ENCODE results near the gene THTPA.

Gene THTPA

DNA sequence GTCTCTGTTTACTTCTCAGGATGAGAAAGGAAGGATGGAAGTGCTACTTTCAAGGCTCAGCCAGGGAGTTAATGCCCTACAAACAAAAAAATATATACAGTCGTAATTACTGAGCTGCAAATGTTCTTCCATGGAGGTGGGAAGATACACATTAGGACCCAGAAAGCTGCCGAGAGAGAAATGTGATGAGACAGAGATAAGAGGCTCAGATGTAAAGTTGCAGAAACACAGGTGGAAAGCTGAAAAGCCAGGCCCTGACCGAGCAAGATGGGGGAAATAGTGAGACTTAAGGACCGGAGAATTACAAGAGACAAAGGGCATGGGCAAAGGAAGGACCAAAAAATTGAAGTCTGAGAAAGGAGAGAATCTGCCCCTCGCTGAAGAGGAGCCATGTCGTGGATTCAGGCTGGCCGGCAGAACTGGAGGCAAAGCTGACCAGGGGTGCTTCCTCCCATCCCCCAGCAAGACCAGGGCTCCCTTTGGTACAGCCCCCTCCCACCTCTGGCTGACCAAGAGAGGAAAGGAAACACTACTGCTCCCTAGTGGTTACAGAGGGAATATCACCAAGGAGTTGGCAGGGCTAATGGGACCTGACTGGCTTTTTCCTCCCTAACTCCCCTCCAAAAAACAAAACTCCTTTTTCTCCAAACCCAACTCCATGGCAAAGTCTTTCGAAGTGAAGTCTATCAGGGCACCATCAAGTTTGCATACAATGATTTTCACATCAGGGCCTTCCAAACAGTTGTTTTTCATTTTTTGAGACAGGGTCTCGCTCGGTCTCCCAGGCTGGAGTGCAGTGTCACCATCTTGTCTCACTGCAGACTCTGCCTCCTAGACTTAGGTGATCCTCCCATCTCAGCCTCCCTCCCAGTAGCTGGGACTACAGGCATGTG is 16.6 kb upstream of the THTPA start:
- TF ChIP-seq RAD21 (IDR thresholded peaks at IDR 0.05; ENCODE audit: low read depth) (peak; percentile 58), TCF12 (IDR thresholded peaks at IDR 0.05; ENCODE audit: low read depth) (no peak), CREB1 (IDR thresholded peaks at IDR 0.05; ENCODE audit: low read depth) (no peak), ZBTB7A (IDR thresholded peaks at IDR 0.05; ENCODE audit: low read depth) (peak; percentile 76)

DNA sequence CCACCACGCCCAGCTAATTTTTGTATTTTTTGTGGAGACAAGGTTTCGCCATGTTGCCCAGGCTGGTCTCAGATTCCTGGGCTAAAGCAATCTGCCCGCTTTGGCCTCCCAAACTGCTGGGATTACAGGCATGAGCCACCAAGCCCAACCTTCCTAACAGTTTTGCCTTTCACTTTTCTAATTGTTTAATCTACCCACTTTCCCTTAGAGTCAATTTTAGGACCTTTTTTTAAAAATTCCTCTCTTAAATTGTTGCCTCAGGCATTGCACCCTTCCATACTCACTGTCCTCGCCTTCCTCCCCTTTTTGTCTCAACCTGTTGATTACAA is 16.0 kb upstream of the THTPA start:
- no peak for TF ChIP-seq CREB1 (IDR thresholded peaks at IDR 0.05; ENCODE audit: low read depth)
- TF ChIP-seq ZBTB7A (IDR thresholded peaks at IDR 0.05; ENCODE audit: low read depth), result no peak

DNA sequence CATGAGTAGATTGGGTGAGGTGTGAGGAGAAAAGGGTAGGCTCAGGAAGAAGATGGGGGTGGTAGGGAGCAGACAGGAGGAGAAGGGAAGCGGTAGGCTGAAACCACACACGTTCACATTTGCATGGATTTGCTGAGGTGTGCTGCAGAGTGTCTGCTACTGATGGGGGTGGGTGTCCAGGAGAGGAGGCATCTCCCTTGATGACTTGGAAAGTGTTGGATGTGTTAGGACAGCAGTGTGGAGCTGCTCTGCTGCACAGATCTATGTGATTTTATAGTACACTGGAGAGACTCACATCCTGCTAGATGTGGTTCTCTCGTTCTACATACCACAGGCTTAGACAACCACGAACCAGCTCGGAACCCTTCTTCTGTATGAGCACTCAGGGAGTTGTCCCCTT is 13.8 kb upstream of the THTPA start:
- TF ChIP-seq TCF12 (IDR thresholded peaks at IDR 0.05; ENCODE audit: low read depth) (no peak), EP300 (IDR thresholded peaks at IDR 0.05; ENCODE audit: borderline replicate concordance) (no peak), YY1 (IDR thresholded peaks at IDR 0.05; ENCODE audit: low read depth) (no peak), RAD21 (IDR thresholded peaks at IDR 0.05; ENCODE audit: low read depth) (no peak), FOXM1 (IDR thresholded peaks at IDR 0.05; ENCODE audit: borderline replicate concordance, low read depth) (no peak), TAF1 (IDR thresholded peaks at IDR 0.05; ENCODE audit: low read depth) (no peak), TEAD4 (IDR thresholded peaks at IDR 0.05) (no peak), CREB1 (IDR thresholded peaks at IDR 0.05; ENCODE audit: low read depth) (no peak), NFIC (IDR thresholded peaks at IDR 0.05) (no peak)
- TF ChIP-seq, protein P1, sequence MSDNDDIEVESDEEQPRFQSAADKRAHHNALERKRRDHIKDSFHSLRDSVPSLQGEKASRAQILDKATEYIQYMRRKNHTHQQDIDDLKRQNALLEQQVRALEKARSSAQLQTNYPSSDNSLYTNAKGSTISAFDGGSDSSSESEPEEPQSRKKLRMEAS (IDR thresholded peaks at IDR 0.05), result no peak
- TF ChIP-seq, protein P2, sequence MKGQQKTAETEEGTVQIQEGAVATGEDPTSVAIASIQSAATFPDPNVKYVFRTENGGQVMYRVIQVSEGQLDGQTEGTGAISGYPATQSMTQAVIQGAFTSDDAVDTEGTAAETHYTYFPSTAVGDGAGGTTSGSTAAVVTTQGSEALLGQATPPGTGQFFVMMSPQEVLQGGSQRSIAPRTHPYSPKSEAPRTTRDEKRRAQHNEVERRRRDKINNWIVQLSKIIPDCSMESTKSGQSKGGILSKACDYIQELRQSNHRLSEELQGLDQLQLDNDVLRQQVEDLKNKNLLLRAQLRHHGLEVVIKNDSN (IDR thresholded peaks at IDR 0.05), result no peak
- TF ChIP-seq, protein P3, sequence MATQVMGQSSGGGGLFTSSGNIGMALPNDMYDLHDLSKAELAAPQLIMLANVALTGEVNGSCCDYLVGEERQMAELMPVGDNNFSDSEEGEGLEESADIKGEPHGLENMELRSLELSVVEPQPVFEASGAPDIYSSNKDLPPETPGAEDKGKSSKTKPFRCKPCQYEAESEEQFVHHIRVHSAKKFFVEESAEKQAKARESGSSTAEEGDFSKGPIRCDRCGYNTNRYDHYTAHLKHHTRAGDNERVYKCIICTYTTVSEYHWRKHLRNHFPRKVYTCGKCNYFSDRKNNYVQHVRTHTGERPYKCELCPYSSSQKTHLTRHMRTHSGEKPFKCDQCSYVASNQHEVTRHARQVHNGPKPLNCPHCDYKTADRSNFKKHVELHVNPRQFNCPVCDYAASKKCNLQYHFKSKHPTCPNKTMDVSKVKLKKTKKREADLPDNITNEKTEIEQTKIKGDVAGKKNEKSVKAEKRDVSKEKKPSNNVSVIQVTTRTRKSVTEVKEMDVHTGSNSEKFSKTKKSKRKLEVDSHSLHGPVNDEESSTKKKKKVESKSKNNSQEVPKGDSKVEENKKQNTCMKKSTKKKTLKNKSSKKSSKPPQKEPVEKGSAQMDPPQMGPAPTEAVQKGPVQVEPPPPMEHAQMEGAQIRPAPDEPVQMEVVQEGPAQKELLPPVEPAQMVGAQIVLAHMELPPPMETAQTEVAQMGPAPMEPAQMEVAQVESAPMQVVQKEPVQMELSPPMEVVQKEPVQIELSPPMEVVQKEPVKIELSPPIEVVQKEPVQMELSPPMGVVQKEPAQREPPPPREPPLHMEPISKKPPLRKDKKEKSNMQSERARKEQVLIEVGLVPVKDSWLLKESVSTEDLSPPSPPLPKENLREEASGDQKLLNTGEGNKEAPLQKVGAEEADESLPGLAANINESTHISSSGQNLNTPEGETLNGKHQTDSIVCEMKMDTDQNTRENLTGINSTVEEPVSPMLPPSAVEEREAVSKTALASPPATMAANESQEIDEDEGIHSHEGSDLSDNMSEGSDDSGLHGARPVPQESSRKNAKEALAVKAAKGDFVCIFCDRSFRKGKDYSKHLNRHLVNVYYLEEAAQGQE (IDR thresholded peaks at IDR 0.05; ENCODE audit: low read depth), result no peak

DNA sequence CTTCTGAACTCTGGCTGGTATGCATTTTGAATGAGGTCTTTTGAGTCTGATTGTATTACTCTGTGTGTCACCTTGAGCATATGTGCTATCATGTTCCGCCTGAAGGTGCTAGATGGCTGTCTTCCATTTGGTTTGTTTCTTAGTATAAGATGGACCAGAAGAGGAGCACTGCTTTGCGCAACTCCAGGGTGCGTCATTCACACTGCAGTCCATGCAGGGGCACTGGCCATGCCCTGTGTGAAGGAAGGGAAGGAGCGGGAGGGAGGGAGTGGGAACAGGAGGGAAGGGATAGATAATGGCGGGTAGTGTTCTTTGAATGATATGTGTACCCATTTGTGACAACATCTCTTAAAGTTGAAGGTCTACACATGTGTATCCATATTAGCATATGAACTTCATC is 12.7 kb upstream of the THTPA start:
- TF ChIP-seq ZBTB7A (IDR thresholded peaks at IDR 0.05; ENCODE audit: low read depth) (no peak), CEBPB (IDR thresholded peaks at IDR 0.05) (no peak), TCF12 (IDR thresholded peaks at IDR 0.05; ENCODE audit: low read depth) (no peak), EP300 (IDR thresholded peaks at IDR 0.05; ENCODE audit: borderline replicate concordance) (no peak), RAD21 (IDR thresholded peaks at IDR 0.05; ENCODE audit: low read depth) (no peak), YY1 (IDR thresholded peaks at IDR 0.05; ENCODE audit: low read depth) (no peak), TEAD4 (IDR thresholded peaks at IDR 0.05) (no peak), CREB1 (IDR thresholded peaks at IDR 0.05; ENCODE audit: low read depth) (no peak)
- TF ChIP-seq, protein P3 (IDR thresholded peaks at IDR 0.05; ENCODE audit: low read depth), result no peak
- TF ChIP-seq, protein P2 (IDR thresholded peaks at IDR 0.05), result no peak

DNA sequence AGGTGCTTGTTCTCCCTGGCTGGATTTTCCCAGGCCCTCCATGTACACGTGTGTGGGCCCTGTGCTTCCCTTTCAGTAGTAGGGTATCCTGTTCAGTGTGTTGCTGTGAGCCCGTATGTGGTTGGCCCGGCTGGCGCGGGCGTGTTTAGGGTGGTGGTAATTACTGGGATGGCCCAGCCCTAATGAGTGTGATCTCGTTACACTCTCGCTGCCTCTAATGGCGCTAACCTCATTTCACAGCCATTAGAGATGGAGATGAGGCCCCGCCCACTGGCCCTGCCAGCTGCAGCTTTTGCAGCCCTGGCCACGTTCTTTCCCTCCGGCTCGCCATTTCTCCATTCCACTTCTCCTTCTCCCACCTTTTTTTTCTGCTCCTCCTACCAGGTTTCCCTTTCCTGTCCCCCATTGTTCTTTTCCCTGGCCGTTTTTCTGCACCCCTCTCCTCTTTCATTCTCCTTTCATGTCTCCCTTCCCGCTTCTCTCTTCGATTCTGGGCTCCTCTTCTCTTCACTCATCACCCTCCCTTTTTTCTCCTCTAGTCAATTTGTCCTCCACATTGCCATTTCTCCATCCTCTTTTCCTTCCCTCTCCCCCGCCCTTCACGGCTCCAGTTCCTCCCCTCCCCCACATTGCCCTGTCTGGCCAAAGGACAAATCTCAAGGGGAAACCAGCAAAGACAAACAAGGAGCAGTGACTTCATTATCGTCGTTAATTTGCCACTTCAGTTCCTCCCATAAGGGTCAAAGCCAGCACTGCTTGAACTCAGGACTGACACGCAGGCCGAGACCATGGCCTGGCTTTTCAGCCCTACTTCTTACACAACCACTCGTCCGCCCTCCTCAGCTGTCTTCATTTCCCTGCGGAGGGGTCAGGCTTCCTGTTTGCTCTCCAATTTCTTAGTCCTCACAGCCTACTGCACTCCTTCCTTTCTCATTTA is 11.3 kb upstream of the THTPA start:
- TF ChIP-seq TAF1 (IDR thresholded peaks at IDR 0.05; ENCODE audit: low read depth) (no peak), RAD21 (IDR thresholded peaks at IDR 0.05; ENCODE audit: low read depth) (no peak), TCF12 (IDR thresholded peaks at IDR 0.05; ENCODE audit: low read depth) (no peak), ZBTB7A (IDR thresholded peaks at IDR 0.05; ENCODE audit: low read depth) (no peak), EP300 (IDR thresholded peaks at IDR 0.05; ENCODE audit: borderline replicate concordance) (no peak), CEBPB (IDR thresholded peaks at IDR 0.05) (no peak), YY1 (IDR thresholded peaks at IDR 0.05; ENCODE audit: low read depth) (no peak), EGR1 (IDR thresholded peaks at IDR 0.05) (no peak), TEAD4 (IDR thresholded peaks at IDR 0.05) (no peak), NFIC (IDR thresholded peaks at IDR 0.05) (no peak), FOXM1 (IDR thresholded peaks at IDR 0.05; ENCODE audit: borderline replicate concordance, low read depth) (no peak)
- TF ChIP-seq, protein P2 (IDR thresholded peaks at IDR 0.05), result no peak
- TF ChIP-seq, protein P1 (IDR thresholded peaks at IDR 0.05), result no peak
- TF ChIP-seq, protein P3 (IDR thresholded peaks at IDR 0.05; ENCODE audit: low read depth), result no peak

Data from Ishikawa (cell line).